Measurements from ENCODE around the gene GLO1.
A peak's percentile ranks its signal among the peaks of the same experiment; 100 is the strongest.
"Not testable (repeated sequence)": the region's sequence is repeated elsewhere in the genome, so short reads cannot be mapped to it uniquely, and the experiment has no call there.

Gene GLO1

GRCh38 chr6:38703949-38704590 is 1.1 kb upstream of the GLO1 start:
- no peak for DNase-seq

DNA sequence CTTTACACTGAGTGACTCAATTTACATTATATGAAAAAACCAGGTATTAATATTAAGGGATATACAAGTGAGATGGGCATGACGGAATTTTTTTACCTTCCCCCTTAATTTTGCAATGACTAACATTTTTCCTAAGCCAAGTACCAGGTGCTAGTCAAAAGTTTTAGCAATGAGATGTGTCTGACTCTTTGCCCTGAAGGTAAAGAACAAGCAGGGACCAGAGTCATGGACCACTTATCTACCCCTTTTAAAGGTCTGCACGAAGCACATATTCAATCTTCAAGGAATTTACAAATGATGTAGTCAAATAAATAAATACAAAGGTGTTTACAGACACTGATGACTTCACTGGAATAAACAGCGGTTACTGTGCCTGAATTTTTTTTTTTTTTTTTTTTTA is 1.4 kb downstream of the GLO1 start:
- no peak for DNase-seq

DNA sequence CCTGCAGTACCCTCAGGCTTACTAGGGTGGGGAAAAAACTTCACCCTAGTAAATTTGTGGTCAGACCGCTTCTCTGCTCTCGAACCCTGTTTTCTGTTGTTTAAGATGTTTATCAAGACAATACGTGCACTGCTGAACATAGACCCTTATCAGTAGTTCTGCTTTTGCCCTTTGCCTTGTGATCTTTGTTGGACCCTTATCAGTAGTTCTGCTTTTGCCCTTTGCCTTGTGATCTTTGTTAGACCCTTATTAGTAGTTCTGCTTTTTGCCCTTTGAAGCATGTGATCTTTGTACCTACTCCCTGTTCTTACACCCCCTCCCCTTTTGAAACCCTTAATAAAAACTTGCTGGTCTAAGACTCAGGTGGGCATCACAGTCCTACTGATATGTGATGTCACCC is 3.2 kb downstream of the GLO1 start:
- not testable (repeated sequence) for DNase-seq

DNA sequence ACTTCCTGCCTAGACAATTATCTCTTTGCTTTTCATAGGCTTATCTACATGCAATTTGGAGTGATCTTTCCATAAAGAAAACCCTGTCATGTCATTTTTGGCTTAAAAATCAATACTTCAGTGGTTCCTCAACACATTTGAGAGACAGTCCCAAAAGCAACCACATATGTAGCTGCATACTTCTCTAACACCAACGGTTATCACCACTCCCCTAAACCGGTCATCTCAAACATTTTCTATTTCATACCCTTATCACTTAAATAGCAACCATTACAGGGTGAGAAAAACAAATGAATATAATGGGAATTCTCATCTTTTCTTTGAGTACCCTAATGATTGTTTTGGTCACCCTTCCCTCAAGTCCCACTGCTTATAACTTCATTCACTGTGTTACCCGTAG is 5.1 kb downstream of the GLO1 start:
- no peak for DNase-seq

- no peak for DNase-seq
Observed at GRCh38 chr6:38696345-38696744, 6.6 kb downstream of the GLO1 start.

- DNase-seq, result no peak
Observed at GRCh38 chr6:38695933-38696332, 7.0 kb downstream of the GLO1 start.

GRCh38 chr6:38695227-38695900 is 7.6 kb downstream of the GLO1 start:
- peak; percentile 54 for DNase-seq

- DNase-seq, result no peak
Observed at GRCh38 chr6:38688579-38689087, 14.3 kb downstream of the GLO1 start.

DNA sequence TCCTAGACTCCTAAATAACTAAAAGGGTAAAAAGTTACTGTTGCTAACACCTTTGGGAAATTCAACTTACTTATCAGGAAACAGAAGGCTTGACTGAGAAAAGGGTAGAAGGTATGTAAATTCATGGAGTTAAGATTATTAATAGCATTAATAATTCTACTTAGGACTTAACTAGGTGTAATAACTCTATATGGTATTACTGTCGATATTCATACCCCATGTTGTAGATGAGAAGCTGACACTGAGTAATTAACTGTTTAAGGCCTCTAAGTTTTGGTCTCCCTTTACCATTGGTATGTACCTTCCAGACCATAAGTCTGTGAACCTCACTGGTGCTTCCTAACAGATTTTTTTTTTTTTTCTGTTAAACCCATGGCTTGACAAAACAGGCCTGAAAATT is 15.4 kb downstream of the GLO1 start:
- DNase-seq, result no peak

DNA sequence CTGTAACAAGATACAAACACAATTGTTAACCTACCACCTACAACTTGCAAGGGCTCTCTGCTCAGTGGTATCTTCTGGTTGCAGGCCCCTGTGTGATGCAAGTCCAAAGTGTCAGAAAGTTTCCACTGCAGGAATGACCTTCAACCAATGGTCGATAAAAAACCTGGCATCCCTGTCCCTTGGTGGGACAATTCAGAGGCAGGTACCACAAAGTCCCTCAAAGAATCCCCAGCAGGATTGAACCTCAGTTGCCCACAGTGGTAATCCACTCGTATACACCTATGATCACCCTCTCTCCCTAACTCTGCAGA is 15.9 kb downstream of the GLO1 start:
- no peak for DNase-seq

GRCh38 chr6:38686270-38687042 is 16.5 kb downstream of the GLO1 start:
- DNase-seq, result no peak

- no peak for DNase-seq
Observed at GRCh38 chr6:38684904-38685303, 18.0 kb downstream of the GLO1 start.

DNA sequence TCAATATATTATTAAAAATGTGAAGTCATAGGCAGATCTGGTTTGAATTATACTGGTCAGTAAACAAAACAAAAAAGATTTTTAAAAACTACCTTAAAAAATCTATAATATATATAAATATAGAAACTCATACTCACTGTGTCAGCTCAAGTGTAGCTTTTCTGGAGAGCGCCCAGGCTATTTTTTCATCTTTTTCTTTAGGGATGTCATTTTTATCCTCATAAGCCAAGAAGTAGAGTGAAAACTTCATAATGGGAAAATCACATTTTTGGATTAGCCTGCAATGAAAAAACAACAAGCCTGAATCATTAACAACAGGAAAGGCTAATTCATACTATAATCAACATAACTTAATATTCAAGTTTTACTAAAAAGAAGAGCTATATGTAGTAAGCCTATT is 18.7 kb downstream of the GLO1 start:
- no peak for DNase-seq

GRCh38 chr6:38681850-38682249 is 21.1 kb downstream of the GLO1 start:
- DNase-seq, result no peak

- DNase-seq, result no peak
Observed at GRCh38 chr6:38679668-38680067, 23.3 kb downstream of the GLO1 start.

GRCh38 chr6:38678178-38678760 is 24.7 kb downstream of the GLO1 start:
- DNase-seq, result no peak

DNA sequence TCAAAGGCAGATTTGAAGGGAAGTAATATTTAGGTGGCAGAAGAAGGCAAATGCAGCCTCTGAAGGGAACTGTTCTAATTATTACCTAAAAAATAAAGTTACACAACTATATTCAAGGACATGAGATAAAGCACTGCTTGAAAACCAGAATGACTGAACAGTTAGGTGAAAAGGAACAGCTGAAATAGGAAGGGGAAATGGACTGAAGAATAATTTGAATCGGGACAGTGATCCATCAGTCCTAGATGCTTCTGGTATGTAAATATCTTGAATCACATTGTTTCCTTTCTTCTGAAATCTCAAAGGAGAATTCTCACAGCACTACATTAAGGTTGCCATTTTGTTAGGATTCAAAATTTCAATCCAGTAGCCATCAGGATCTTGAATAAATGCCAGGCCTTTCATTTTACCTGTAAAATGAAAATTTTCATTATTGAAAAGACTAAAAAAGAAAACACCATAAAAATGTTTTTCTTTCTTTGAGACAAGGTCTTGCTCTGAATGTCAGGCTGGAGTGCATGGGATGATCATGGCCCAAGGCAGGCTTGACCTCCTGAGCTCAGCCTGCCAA is 25.9 kb downstream of the GLO1 start:
- DNase-seq, result no peak

DNA sequence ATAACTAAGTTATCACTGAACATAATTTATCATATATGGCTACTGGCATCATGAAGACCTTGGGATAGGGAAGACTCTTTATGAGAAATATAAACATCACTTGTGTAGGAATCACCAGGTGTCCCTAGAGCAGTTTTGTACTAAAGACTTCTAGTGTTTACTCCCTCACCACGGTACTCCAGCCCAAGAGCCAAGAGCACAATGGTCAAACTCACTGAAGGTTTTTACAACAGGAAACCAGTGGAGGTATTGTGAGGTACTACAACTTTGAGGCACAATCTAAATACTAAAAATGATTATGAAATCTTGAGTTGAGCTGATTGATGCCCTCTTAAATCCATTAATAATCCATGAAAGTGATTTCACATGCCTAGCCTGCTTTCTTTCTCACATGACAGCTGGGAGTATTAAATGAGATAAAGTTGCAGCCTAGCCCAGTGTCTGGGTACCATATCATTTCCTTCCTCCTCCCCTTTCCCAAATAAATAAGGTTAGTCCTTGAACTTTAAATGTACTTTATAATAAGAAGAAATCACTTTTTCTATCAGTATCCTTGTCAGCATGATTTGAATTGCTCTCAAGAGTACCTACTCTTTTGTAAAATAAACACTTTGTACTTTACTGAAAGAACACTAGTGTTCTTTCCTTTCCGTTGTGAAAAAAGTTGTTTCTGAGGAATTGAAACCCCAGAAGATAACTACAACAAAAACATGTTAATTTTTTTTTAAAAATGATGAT is 26.5 kb downstream of the GLO1 start:
- DNase-seq, result no peak

- DNase-seq, result no peak
Observed at GRCh38 chr6:38673397-38674165, 29.4 kb downstream of the GLO1 start.

DNA sequence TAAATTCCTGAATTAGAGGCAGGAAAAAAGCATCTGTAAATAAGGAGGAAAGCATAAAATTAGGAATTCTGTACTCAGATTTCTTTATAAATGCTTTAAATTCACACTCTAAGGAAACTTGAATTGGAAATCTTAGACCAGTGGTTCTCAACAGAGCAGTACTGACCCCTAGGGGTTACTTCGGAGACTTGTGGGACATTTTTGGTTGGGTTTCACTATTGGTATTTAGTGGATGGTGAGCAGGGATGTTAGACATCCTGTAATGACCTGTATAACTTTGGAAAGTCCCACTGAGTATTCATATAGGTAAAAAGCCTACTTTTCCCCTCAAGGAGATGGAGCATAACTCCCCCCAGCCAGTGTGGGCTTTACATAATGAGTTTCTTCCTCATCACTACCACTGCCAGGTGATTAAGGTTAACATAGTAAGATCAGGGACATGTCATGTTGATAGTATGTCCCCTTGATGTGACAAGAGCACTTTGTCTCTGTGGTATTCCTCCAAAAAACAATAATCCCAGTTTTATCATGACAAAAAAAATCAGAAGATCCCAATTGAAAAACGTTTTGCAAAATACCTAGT is 31.0 kb downstream of the GLO1 start:
- DNase-seq, result peak; percentile 30

DNA sequence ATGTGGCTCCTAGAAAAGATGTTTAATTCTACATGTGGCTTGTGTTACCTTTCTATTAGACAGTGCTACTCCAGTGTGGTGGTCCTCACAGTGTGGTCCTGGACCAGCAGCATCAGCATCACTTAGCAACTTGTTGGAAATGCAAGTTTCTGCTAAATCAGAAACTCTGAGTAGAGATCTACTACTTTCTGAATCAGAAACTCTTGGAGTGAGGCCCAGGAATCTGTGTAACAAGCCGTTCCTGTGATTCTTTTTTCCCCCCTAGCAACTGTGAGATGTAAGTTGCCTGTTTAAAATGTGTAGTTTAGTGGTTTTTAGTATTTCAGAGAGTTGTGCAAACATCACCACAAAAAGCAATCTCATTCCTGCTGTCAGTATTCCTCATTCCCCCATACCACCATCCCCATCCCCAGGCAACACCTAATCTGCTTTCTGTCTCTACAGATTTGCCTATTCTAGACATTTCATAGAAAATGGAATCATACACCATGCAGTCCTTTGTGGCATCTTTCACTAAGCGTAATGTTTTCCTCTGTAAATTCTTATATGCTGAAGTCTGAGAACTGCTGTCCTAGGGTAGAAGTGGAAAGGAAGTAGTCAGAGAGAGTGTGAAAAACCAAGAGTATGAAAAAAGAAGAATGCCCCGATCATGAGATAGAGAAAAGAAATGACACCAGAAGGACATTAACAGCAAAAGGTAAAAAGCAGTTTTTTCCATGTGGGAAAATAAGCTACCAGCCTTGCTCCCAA is 44.4 kb downstream of the GLO1 start:
- no peak for DNase-seq

Measured in midbrain (tissue), 1 donor.